Heart right ventricle (tissue), 16 donors: ENCODE results near the gene RIC1. TPM values are rescaled to one million over a fixed set of nuclear protein-coding genes. Genes with fewer than 3 reads are reported as not detected.
A peak's percentile ranks its signal among the peaks of the same experiment; 100 is the strongest.

ENCODE experiments used
- ATAC-seq, 8 donors: fragments of 200-7000 bp; cut with Tn5 transposase; one replicate each; pipeline ENCODE4 v1.9.1; 2020; ENCODE audit warnings: mild to moderate bottlenecking in 8 of 8, moderate library complexity in 8 of 8, moderate number of reproducible peaks in 1 of 8
- DNase-seq, 2 donors: peaks; one replicate each; pipeline ENCODE4 v3.0.0-alpha.2; 2020
- H3K27ac ChIP-seq, 10 donors: fragments of 200-600 bp; sonication (generic) in 2 of 10; one replicate each; pipeline versions ENCODE4 v1.5.0 to v1.8.0; 2020 to 2022; ENCODE audit warnings: mild to moderate bottlenecking in 3 of 10
- H3K27me3 ChIP-seq, 7 donors: fragments of 200-600 bp; one replicate each; pipeline ENCODE4 v1.8.0; 2021 to 2022; ENCODE audit warnings: mild to moderate bottlenecking in 2 of 7
- H3K36me3 ChIP-seq, 9 donors: fragments of 200-600 bp; sonication (generic) in 1 of 9; one replicate each; pipeline versions ENCODE4 v1.5.0 to v1.8.0; 2020 to 2022; ENCODE audit warnings: mild to moderate bottlenecking in 2 of 9
- H3K4me1 ChIP-seq, 9 donors: fragments of 200-600 bp; sonication (generic) in 1 of 9; one replicate each; pipeline versions ENCODE4 v1.5.0 to v1.8.0; 2020 to 2022; ENCODE audit warnings: mild to moderate bottlenecking in 4 of 9
- H3K4me3 ChIP-seq, 10 donors: fragments of 200-600 bp; sonication (generic) in 2 of 10; one replicate each; pipeline versions ENCODE4 v1.5.0 to v1.8.0; 2020 to 2022; ENCODE audit warnings: mild to moderate bottlenecking in 7 of 10, moderate library complexity in 2 of 10
- H3K9me3 ChIP-seq, 11 donors: fragments of 200-600 bp in 10 of 11; sonication (generic) in 2 of 11; one replicate each; pipeline versions ENCODE4 v1.5.0 to v1.8.0; 2013 to 2022; ENCODE audit warnings: mild to moderate bottlenecking in 2 of 11, control low read depth in 1 of 11, moderate library complexity in 1 of 11
- CTCF ChIP-seq, 9 donors: fragments of 200-600 bp; sonication (generic) in 2 of 9; IDR thresholded peaks; one replicate each; pipeline versions ENCODE4 v1.5.0 to v1.8.0; 2021 to 2022; ENCODE audit warnings: antibody characterized with exemption in 9 of 9, mild to moderate bottlenecking in 5 of 9, moderate library complexity in 1 of 9
- WGBS, 2 donors: extraction: QIAGEN DNeasy Blood & Tissue Kit; methylation state at CpG; one replicate each; pipeline ENCODE4 v1.1.7; 2013; ENCODE audit warnings: inconsistent platforms in 1 of 2; 5-methylcytosine and 5-hydroxymethylcytosine counted together
- intact Hi-C, 10 donors: fragments of 100-400 bp; cut with DNase I; formaldehyde crosslinking; loops; one replicate each; pipeline versions ENCODE4 v1.11.1 to v1.14.2; 2022
- polyA plus RNA-seq, 2 donors: library from polyadenylated mRNA; stranded (reverse); fragments of 200-250 nt; gene quantifications; one replicate each; pipeline ENCODE4 v1.2.3, GENCODE V29; 2013
- total RNA-seq, 10 donors: library from RNA; stranded (reverse); fragmentation: NEBNext Ultra II Directional in 3 of 10; extraction: Animal tissue kit (Norgen Biotek cat#: 25700) in 3 of 10; gene quantifications; one replicate each; pipeline versions ENCODE4 v1.2.1 to v1.2.4, GENCODE V29; 2021 to 2023
- donor health status: Arrhythmogenic right ventricular cardiomyopathy.
- donor health status: ischemic (EF 13 %, LVEDD 7.1; RV severe dilation, severe dysfunction).
- donor health status: healthy with polysubstance abuse.
- donor health status: DM: no; HTN: yes; CAD: no.
- donor health status: DM: no; HTN: no; CAD: no.
- donor health status: ischemic (EF 25% LVEDD 6.9; RV normal size, moderate dysfunction).
- donor health status: ischemic (EF 25% LVEDD 5.7; RV mildly dilated, moderate dysfunction).
- donor health status: healthy.
- donor health status: DM: yes; HTN: yes; CAD: no.
- donor health status: Ischemic cardiomyopathy.
- donor health status: ischemic (EF 35%, LVEDD 5.7; RV mildly dilated, moderate dysfunction).
- donor health status: nonischemic (EF 11% LVEDD 7.7; RV severe dilation, severe dysfunction).
- donor health status: DM: yes; HTN: yes; CAD: no.
- donor health status: PGD.
- donor health status: ischemic (EF 29% LVEDD 5.4; RV normal size, mild dysfunction).
- donor health status: nonischemic (EF 23%, LVEDD 6.1; RV moderate dilation, normal function).

The RIC1 gene
- total and polyA plus RNA-seq, 12 donors: 2.5 to 13.8 (median 8.3) TPM

GRCh38 chr9:5684101-5684500, 55.2 kb downstream of the RIC1 start:
- Histone ChIP-seq H3K4me1 (peaks cover 0 to 19% (median 10%) of the 10 kb centered on the region in 9 donors), H3K36me3 (no peaks in the 10 kb centered on the region), H3K9me3 (peaks cover 0 to 41% (median 0%) of the 10 kb centered on the region in 11 donors), H3K27me3 (no peaks in the 10 kb centered on the region), H3K4me3 (no peak overlapping the region), H3K27ac (no peak overlapping the region)
- intact Hi-C loops: no loop called here
- TF ChIP-seq CTCF (IDR thresholded peaks at IDR 0.05): no peak
- DNase-seq (no peak), ATAC-seq (no peak)
- 99% methylated on average over 6 to 7 of the region's 7 CpGs for WGBS, 2 donors

- no peaks in the 10 kb centered on the region for H3K27me3 ChIP-seq
- 33 to 62% methylated on average over 1 of the region's 1 CpG for WGBS, 2 donors
- ATAC-seq: no peak
- TF ChIP-seq CTCF (IDR thresholded peaks at IDR 0.05): no peak
- H3K4me1 ChIP-seq: peaks cover 0 to 19% (median 10%) of the 10 kb centered on the region in 9 donors
- H3K36me3 ChIP-seq: no peaks in the 10 kb centered on the region
- no peak overlapping the region for H3K4me3 ChIP-seq
- intact Hi-C loops: no loop called here
- H3K9me3 ChIP-seq: peaks cover 0 to 21% (median 0%) of the 10 kb centered on the region in 11 donors
- DNase-seq: peak in 1 of 2 donors; percentile 13
- H3K27ac ChIP-seq: no peak overlapping the region
These were observed 59.2 kb downstream of the RIC1 start for GRCh38 chr9:5688109-5688508.

- H3K4me3 ChIP-seq: no peak overlapping the region
- peaks cover 0 to under 1% (median 0%) of the 10 kb centered on the region in 11 donors for H3K9me3 ChIP-seq
- 93 to 94% methylated on average over 1 of the region's 1 CpG for WGBS, 2 donors
- no peak for ATAC-seq
- no peak for DNase-seq
- H3K27ac ChIP-seq: no peak overlapping the region
- no peak for TF ChIP-seq CTCF (IDR thresholded peaks at IDR 0.05)
- intact Hi-C loops: loop anchor here in 1 of 10 donors (10.0 kb wide), 1 partner anchor 45 kb away; no protein-coding TSS in a partner anchor
- no peaks in the 10 kb centered on the region for H3K36me3 ChIP-seq
- H3K27me3 ChIP-seq: no peaks in the 10 kb centered on the region
- peaks cover 0 to 19% (median 10%) of the 10 kb centered on the region in 9 donors for H3K4me1 ChIP-seq
These were observed 61.4 kb downstream of the RIC1 start for GRCh38 chr9:5690278-5690677.

GRCh38 chr9:5695860-5696259, 67.0 kb downstream of the RIC1 start:
- Histone ChIP-seq H3K4me1 (peaks cover 0 to 15% (median 0%) of the 10 kb centered on the region in 9 donors), H3K9me3 (no peaks in the 10 kb centered on the region), H3K27me3 (no peaks in the 10 kb centered on the region), H3K36me3 (no peaks in the 10 kb centered on the region), H3K27ac (no peak overlapping the region), H3K4me3 (no peak overlapping the region)
- 95 to 98% methylated on average over 2 of the region's 2 CpGs for WGBS, 2 donors
- DNase-seq: no peak
- no peak for TF ChIP-seq CTCF (IDR thresholded peaks at IDR 0.05)
- intact Hi-C loops: loop anchor here in 1 of 10 donors (10.0 kb wide), 1 partner anchor 51 kb away; no protein-coding TSS in a partner anchor
- ATAC-seq: no peak
